IMR-90 (cell line): Measurements from ENCODE around the gene FXYD3. TPM values are rescaled to one million over a fixed set of nuclear protein-coding genes. Genes with fewer than 3 reads are reported as not detected.

Source experiments
- ATAC-seq: fragments of 200-7000 bp; cut with Tn5 transposase; 2 replicates; pipeline ENCODE4 v1.9.1; 2020; ENCODE audit warnings: low read depth, mild to moderate bottlenecking, moderate library complexity
- BruUV-seq: library from RNA; stranded (reverse); fragments of 400-500 nt; replicated peaks from 2 replicates; lab custom pipeline; 2021; lab: Mats Ljungman, UMichigan
- CTCF ChIA-PET: fragments of 300-600 bp; formaldehyde crosslinking; extraction: SDS; loops from one replicate; lab custom pipeline; 2021; ENCODE audit warnings: antibody characterized with exemption; lab: Yijun Ruan, JAX
- POLR2A ChIA-PET: fragments of 300-600 bp; sonication (Branson Sonifier 250); formaldehyde crosslinking; loops from one replicate; lab custom pipeline; 2022; ENCODE audit warnings: antibody characterized with exemption; ENCODE audit not compliant: unreplicated experiment; lab: Charles Lee
- DNase-seq: peaks from one replicate; pipeline ENCODE4 v3.0.0; 2013
- H2AFZ ChIP-seq: replicated peaks from 2 replicates; pipeline ENCODE3; 2013; ENCODE audit warnings: low read length, mild to moderate bottlenecking; ENCODE audit not compliant: poor library complexity
- H2AK5ac ChIP-seq: 2 replicates; pipeline ENCODE4 v1.6.1; 2013; ENCODE audit warnings: low read depth, low read length, inconsistent platforms
- H2AK9ac ChIP-seq: replicated peaks from 2 replicates; pipeline ENCODE3; 2013; ENCODE audit warnings: mild to moderate bottlenecking, low read depth, low read length, moderate library complexity; ENCODE audit not compliant: poor library complexity
- H2BK120ac ChIP-seq: 2 replicates; pipeline ENCODE4 v1.6.1; 2013; ENCODE audit warnings: low read depth, low read length, inconsistent platforms
- H2BK15ac ChIP-seq: 3 replicates; pipeline ENCODE4 v1.6.1; 2013; ENCODE audit warnings: low read depth, low read length, inconsistent platforms
- H2BK20ac ChIP-seq: 2 replicates; pipeline ENCODE4 v1.6.1; 2013; ENCODE audit warnings: low read depth, mild to moderate bottlenecking, inconsistent platforms, low read length, moderate library complexity
- H2BK5ac ChIP-seq: 2 replicates; pipeline ENCODE4 v1.6.1; 2013; ENCODE audit warnings: mild to moderate bottlenecking, low read depth, low read length, inconsistent platforms; ENCODE audit not compliant: poor library complexity, severe bottlenecking
- H3K14ac ChIP-seq: replicated peaks from 2 replicates; pipeline ENCODE4 v1.6.1; 2013; ENCODE audit warnings: low read depth, low read length, inconsistent platforms
- H3K18ac ChIP-seq: 2 replicates; pipeline ENCODE4 v1.6.1; 2013; ENCODE audit warnings: low read depth, low read length, control low read depth
- H3K23ac ChIP-seq: 2 replicates; pipeline ENCODE4 v1.6.1; 2013; ENCODE audit warnings: low read depth, low read length, inconsistent platforms
- H3K27ac ChIP-seq: 2 replicates; pipeline ENCODE4 v1.5.1; 2013; ENCODE audit warnings: mild to moderate bottlenecking, control low read depth, low read length; ENCODE audit not compliant: insufficient read depth
- H3K27me3 ChIP-seq: 2 replicates; pipeline ENCODE4 v1.6.1; 2013; ENCODE audit warnings: low read length; ENCODE audit not compliant: control insufficient read depth, insufficient read depth
- H3K36me3 ChIP-seq: 2 replicates; pipeline ENCODE4 v1.6.1; 2013; ENCODE audit warnings: low read length, mixed read lengths; ENCODE audit not compliant: control insufficient read depth, insufficient read depth
- H3K4ac ChIP-seq: 2 replicates; pipeline ENCODE4 v1.6.1; 2013; ENCODE audit warnings: low read depth, low read length, inconsistent platforms
- H3K4me1 ChIP-seq: 2 replicates; pipeline ENCODE4 v1.6.1; 2013; ENCODE audit warnings: low read length, mixed read lengths; ENCODE audit not compliant: control insufficient read depth, insufficient read depth
- H3K4me2 ChIP-seq: 2 replicates; pipeline ENCODE4 v1.6.1; 2013; ENCODE audit warnings: low read depth, mild to moderate bottlenecking, control low read depth, low read length, moderate library complexity
- H3K4me3 ChIP-seq: 2 replicates; pipeline ENCODE4 v1.5.1; 2013; ENCODE audit warnings: low read depth, mild to moderate bottlenecking, control low read depth, low read length, moderate library complexity; ENCODE audit not compliant: insufficient read depth
- H3K56ac ChIP-seq: 2 replicates; pipeline ENCODE4 v1.6.1; 2013; ENCODE audit warnings: low read length, inconsistent platforms; ENCODE audit not compliant: insufficient read depth; ENCODE audit errors: extremely low read depth
- H3K79me1 ChIP-seq, 2 experiments: 2 replicates each; pipeline ENCODE4 v1.6.1; 2013; ENCODE audit warnings: low read length in 2 of 2, inconsistent platforms in 1 of 2, low read depth in 1 of 2
- H3K9ac ChIP-seq: 2 replicates; pipeline ENCODE4 v1.6.1; 2013; ENCODE audit warnings: low read depth, low read length, control low read depth
- H3K9me1 ChIP-seq: 2 replicates; pipeline ENCODE4 v1.6.1; 2013; ENCODE audit warnings: low read length, inconsistent platforms; ENCODE audit not compliant: insufficient read depth
- H3K9me3 ChIP-seq: 2 replicates; pipeline ENCODE4 v1.6.1; 2013; ENCODE audit warnings: low read length; ENCODE audit not compliant: control insufficient read depth, insufficient read depth
- H4K20me1 ChIP-seq: 2 replicates; pipeline ENCODE4 v1.6.1; 2013; ENCODE audit warnings: low read length, inconsistent platforms; ENCODE audit not compliant: insufficient read depth
- H4K5ac ChIP-seq: 2 replicates; pipeline ENCODE4 v1.6.1; 2013; ENCODE audit warnings: mild to moderate bottlenecking, low read depth, low read length, control low read depth
- H4K8ac ChIP-seq, 2 experiments: 2 replicates each; pipeline ENCODE4 v1.6.1; 2013; ENCODE audit warnings: low read depth in 2 of 2, low read length in 2 of 2, control low read depth in 1 of 2, inconsistent platforms in 1 of 2
- H4K91ac ChIP-seq: 2 replicates; pipeline ENCODE4 v1.6.1; 2013; ENCODE audit warnings: low read depth, low read length, inconsistent platforms; ENCODE audit not compliant: insufficient read depth
- BHLHE40 ChIP-seq: fragments of 150-350 bp; IDR thresholded peaks from 2 replicates; pipeline ENCODE4 v1.6.1; 2016; ENCODE audit warnings: mild to moderate bottlenecking, low read depth, low read length
- RAD21 ChIP-seq: IDR thresholded peaks from 2 replicates; pipeline ENCODE4 v1.6.1; 2012; ENCODE audit warnings: low read length, improper control_type of control experiment
- RFX5 ChIP-seq: IDR thresholded peaks from 2 replicates; pipeline ENCODE4 v1.8.0; 2012; ENCODE audit warnings: low read depth, mild to moderate bottlenecking, low read length, moderate library complexity
- WGBS, 2 experiments: methylation state at CpG; one replicate each; pipeline versions ENCODE4 v1.1.5 to v1.1.7; 2013; ENCODE audit warnings: missing lambda C conversion rate in 2 of 2; ENCODE audit not compliant: insufficient read length in 1 of 2; ENCODE audit errors: extremely low coverage in 2 of 2; 5-methylcytosine and 5-hydroxymethylcytosine counted together
- dilution Hi-C: fragments of 300-500 bp; cut with HindIII; formaldehyde crosslinking; loops from one replicate; pipeline ENCODE4 v1.14.3; 2018; ENCODE audit warnings: low sequenced_read_pairs; ENCODE audit not compliant: unreplicated experiment
- in situ Hi-C: fragments of 300-500 bp; cut with MboI; formaldehyde crosslinking; loops from 3 replicates; pipeline ENCODE4 v1.14.3; 2019; ENCODE audit warnings: low sequenced_read_pairs, inconsistent platforms, mixed read lengths
- intact Hi-C: fragments of 100-400 bp; cut with micrococcal nuclease; formaldehyde crosslinking; loops from 2 replicates; pipeline ENCODE4 v1.10.0; 2022
- polyA plus RNA-seq, 3 experiments: library from polyadenylated mRNA; depleted of rRNA; stranded (reverse); fragments of >200 nt; gene quantifications; 2 replicates each; pipeline ENCODE4 v1.2.3, GENCODE V29; 2012; ENCODE audit warnings: low replicate concordance in 1 of 3
- total RNA-seq: library from RNA; depleted of rRNA; stranded (reverse); fragments of >200 nt; gene quantifications from 2 replicates; pipeline ENCODE4 v1.2.3, GENCODE V29; 2012
- TF ChIP-seq, protein P1 (sequence below): fragments of 150-350 bp; IDR thresholded peaks from 2 replicates; pipeline ENCODE4 v1.6.1; 2017; ENCODE audit warnings: mild to moderate bottlenecking, antibody characterized with exemption, low read length, low read depth

FXYD3 gene
- total and polyA plus RNA-seq, 2 of the 4 experiments (the other 2 are of a cell fraction) = not detected

DNA sequence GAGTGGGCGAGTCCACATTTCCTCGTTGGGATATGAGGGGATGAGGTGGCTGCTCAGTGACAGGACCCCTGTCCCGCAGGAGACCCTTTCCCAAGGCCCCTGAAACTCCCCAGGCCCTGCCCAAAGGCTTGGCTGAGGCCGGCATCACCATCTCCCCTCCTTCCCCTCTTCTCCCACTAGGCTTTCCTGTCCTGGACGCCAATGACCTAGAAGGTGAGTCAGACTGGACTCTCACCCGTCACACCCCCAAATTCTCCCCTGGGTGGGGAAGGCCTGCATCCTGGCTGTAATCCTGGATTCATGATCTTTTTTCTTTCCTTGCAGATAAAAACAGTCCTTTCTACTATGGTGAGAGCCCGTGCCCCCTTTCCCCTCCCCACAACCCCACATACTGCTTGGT is 5.3 kb downstream of the FXYD3 start:
- Histone ChIP-seq H2AK9ac (no peak overlapping the region), H4K91ac (no peak overlapping the region), H3K4me2 (no peak overlapping the region), H2BK5ac (no peak overlapping the region), H3K9me1 (peaks cover 7% of the 10 kb centered on the region; the same call in 1 of the 2 replicates), H3K79me1 (0 out of 4 replicates have a peak, but pooled peaks cover 0 to 7% of the 10 kb centered on the region in 2 experiments), H4K8ac (no peak overlapping the region), H3K9me3 (no peaks in the 10 kb centered on the region), H4K5ac (no peak overlapping the region), H2BK20ac (no peak overlapping the region), H3K23ac (no peak overlapping the region), H3K18ac (no peak overlapping the region), H2AFZ (no peak overlapping the region), H3K36me3 (no peaks in the 10 kb centered on the region), H3K4me3 (no peak overlapping the region), H3K4me1 (peaks cover 2% of the 10 kb centered on the region; the same call in 1 of the 2 replicates), H4K20me1 (no peaks in the 10 kb centered on the region), H3K14ac (no peak overlapping the region), H2BK15ac (no peak overlapping the region), H3K27me3 (peaks cover 13% of the 10 kb centered on the region), H2BK120ac (no peak overlapping the region), H2AK5ac (no peak overlapping the region), H3K9ac (no peak overlapping the region), H3K27ac (no peak overlapping the region), H3K4ac (no peak overlapping the region), H3K56ac (no peak overlapping the region)
- in situ Hi-C loops (no loop called here), dilution Hi-C loops (no loop called here), intact Hi-C loops (no loop called here)
- TF ChIP-seq RAD21 (no peak), RFX5 (no peak), BHLHE40 (no peak)
- TF ChIP-seq, protein P1, sequence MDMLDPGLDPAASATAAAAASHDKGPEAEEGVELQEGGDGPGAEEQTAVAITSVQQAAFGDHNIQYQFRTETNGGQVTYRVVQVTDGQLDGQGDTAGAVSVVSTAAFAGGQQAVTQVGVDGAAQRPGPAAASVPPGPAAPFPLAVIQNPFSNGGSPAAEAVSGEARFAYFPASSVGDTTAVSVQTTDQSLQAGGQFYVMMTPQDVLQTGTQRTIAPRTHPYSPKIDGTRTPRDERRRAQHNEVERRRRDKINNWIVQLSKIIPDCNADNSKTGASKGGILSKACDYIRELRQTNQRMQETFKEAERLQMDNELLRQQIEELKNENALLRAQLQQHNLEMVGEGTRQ = no peak
- CTCF ChIA-PET = no interaction called here
- no TSS peak for BruUV-seq
- no peak for ATAC-seq
- POLR2A ChIA-PET = no interaction called here
- no CpG with 5 or more reads among the region's 7 CpGs for WGBS, 2 experiments
- no peak for DNase-seq
